DND-41 (cell line): ENCODE data around the gene ODF2L.

ENCODE experiments used
- ATAC-seq: fragments of 200-7000 bp; cut with Tn5 transposase; 3 replicates; pipeline ENCODE4 v1.9.1; 2021; ENCODE audit warnings: low read depth; ENCODE audit not compliant: insufficient read depth
- DNase-seq: peaks from one replicate; pipeline ENCODE4 v3.0.0-alpha.2; 2020
- H2AFZ ChIP-seq: 2 replicates; pipeline ENCODE4 v1.6.0; 2012; ENCODE audit warnings: low read depth, low read length
- H3K27ac ChIP-seq: 2 replicates; pipeline ENCODE4 v1.5.1; 2012; ENCODE audit warnings: low read length, inconsistent platforms
- H3K27me3 ChIP-seq: fragments of 200-600 bp; sonication (generic); 2 replicates; pipeline ENCODE4 v1.6.0; 2012; ENCODE audit warnings: low read length, mild to moderate bottlenecking, inconsistent platforms; ENCODE audit not compliant: insufficient read depth, poor library complexity
- H3K36me3 ChIP-seq: 2 replicates; pipeline ENCODE4 v1.5.1; 2012; ENCODE audit warnings: low read length, inconsistent platforms; ENCODE audit not compliant: insufficient read depth
- H3K4me1 ChIP-seq: 2 replicates; pipeline ENCODE4 v1.5.1; 2012; ENCODE audit warnings: mild to moderate bottlenecking, low read length; ENCODE audit not compliant: insufficient read depth
- H3K4me2 ChIP-seq: 2 replicates; pipeline ENCODE4 v1.6.0; 2012; ENCODE audit warnings: mild to moderate bottlenecking, moderate library complexity, low read length, inconsistent platforms; ENCODE audit not compliant: insufficient read depth
- H3K4me3 ChIP-seq, 2 experiments: fragments of 200-600 bp in 1 of 2; shearing (Covaris generic) in 1 of 2; 2 replicates each; pipeline ENCODE4 v1.5.1; 2012 to 2016; ENCODE audit warnings: inconsistent platforms in 2 of 2, low read length in 2 of 2, mild to moderate bottlenecking in 2 of 2, low read depth in 1 of 2, moderate library complexity in 1 of 2
- H3K79me2 ChIP-seq: 2 replicates; pipeline ENCODE4 v1.6.0; 2012; ENCODE audit warnings: low read length, inconsistent platforms; ENCODE audit not compliant: insufficient read depth
- H3K9ac ChIP-seq: 2 replicates; pipeline ENCODE4 v1.6.0; 2012; ENCODE audit warnings: low read depth, mild to moderate bottlenecking, inconsistent platforms, low read length, moderate library complexity
- H3K9me3 ChIP-seq: 2 replicates; pipeline ENCODE4 v1.5.1; 2012; ENCODE audit warnings: low read length, moderate library complexity, mild to moderate bottlenecking, inconsistent platforms; ENCODE audit not compliant: insufficient read depth, severe bottlenecking
- H4K20me1 ChIP-seq: 2 replicates; pipeline ENCODE4 v1.6.0; 2012; ENCODE audit warnings: low read length; ENCODE audit not compliant: insufficient read depth
- EZH2 ChIP-seq: IDR thresholded peaks from 3 replicates; pipeline ENCODE4 v1.6.1; 2012; ENCODE audit warnings: borderline replicate concordance, low read depth, mild to moderate bottlenecking, moderate library complexity, low read length, inconsistent platforms; ENCODE audit not compliant: severe bottlenecking
- TF ChIP-seq, protein P1 (sequence below): IDR thresholded peaks from 2 replicates; pipeline ENCODE4 v1.5.1; 2012; ENCODE audit warnings: borderline replicate concordance, low read length, moderate library complexity, mild to moderate bottlenecking; ENCODE audit not compliant: poor library complexity, severe bottlenecking; ENCODE audit errors: extremely low read depth

ODF2L gene

GRCh38 chr1:86325264-86325663 is 70.9 kb downstream of the ODF2L start:
- H3K4me2 ChIP-seq = no peak overlapping the region
- DNase-seq = no peak
- ATAC-seq = no peak

DNA sequence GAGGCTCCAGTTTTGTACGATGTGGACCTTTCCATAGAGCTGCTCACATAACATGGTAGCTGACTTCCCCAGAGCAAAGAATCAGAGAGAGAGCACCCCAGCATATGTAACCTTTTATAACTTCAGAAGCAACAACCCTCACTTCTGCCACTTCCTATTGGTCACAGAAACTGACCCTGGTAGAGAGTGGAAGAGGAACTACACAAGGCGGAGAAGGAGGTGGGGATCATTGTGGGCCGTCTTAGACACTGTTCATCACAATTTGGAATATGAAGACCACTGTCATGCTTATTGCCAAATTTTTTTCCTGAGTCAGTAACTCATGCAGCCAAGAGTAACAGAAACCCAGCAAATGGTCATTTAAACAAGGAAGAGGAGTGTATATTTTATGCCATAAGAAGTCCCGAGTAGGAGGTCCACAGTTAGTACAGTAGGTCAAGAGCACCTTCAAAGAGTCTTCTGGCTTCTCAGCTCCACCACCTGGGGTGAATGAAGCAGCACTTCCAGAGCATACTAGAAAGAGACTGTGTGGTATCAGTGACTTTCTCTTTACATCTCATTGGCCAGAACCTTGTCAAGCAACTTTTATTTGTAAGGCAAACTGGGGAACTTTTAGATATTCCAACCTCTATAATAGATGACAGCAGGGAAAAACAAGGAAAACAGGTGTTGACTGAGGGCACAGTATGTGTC is 71.8 kb downstream of the ODF2L start:
- Histone ChIP-seq H3K27me3 (no peaks in the 10 kb centered on the region), H3K27ac (no peak overlapping the region), H3K9me3 (no peaks in the 10 kb centered on the region), H3K4me3 (no peak overlapping the region), H3K36me3 (no peaks in the 10 kb centered on the region), H2AFZ (no peak overlapping the region), H3K9ac (no peak overlapping the region), H4K20me1 (no peaks in the 10 kb centered on the region), H3K4me2 (no peak overlapping the region), H3K4me1 (no peaks in the 10 kb centered on the region), H3K79me2 (no peaks in the 10 kb centered on the region)
- ATAC-seq (no peak), DNase-seq (no peak)
- no peak for TF ChIP-seq EZH2
- TF ChIP-seq, protein P1, sequence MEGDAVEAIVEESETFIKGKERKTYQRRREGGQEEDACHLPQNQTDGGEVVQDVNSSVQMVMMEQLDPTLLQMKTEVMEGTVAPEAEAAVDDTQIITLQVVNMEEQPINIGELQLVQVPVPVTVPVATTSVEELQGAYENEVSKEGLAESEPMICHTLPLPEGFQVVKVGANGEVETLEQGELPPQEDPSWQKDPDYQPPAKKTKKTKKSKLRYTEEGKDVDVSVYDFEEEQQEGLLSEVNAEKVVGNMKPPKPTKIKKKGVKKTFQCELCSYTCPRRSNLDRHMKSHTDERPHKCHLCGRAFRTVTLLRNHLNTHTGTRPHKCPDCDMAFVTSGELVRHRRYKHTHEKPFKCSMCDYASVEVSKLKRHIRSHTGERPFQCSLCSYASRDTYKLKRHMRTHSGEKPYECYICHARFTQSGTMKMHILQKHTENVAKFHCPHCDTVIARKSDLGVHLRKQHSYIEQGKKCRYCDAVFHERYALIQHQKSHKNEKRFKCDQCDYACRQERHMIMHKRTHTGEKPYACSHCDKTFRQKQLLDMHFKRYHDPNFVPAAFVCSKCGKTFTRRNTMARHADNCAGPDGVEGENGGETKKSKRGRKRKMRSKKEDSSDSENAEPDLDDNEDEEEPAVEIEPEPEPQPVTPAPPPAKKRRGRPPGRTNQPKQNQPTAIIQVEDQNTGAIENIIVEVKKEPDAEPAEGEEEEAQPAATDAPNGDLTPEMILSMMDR = no peak

More at GRCh38 chr1:86325264-86325663, 70.9 kb downstream of the ODF2L start:
- no peak overlapping the region for H3K27ac ChIP-seq
- H3K9ac ChIP-seq = no peak overlapping the region
- no peaks in the 10 kb centered on the region for H3K36me3 ChIP-seq
- H4K20me1 ChIP-seq = no peaks in the 10 kb centered on the region
- no peak overlapping the region for H2AFZ ChIP-seq
- TF ChIP-seq, protein P1 = no peak
- TF ChIP-seq EZH2 = no peak
- no peaks in the 10 kb centered on the region for H3K79me2 ChIP-seq
- H3K4me1 ChIP-seq = no peaks in the 10 kb centered on the region
- H3K4me3 ChIP-seq = no peak overlapping the region
- no peaks in the 10 kb centered on the region for H3K9me3 ChIP-seq
- H3K27me3 ChIP-seq = no peaks in the 10 kb centered on the region

DNA sequence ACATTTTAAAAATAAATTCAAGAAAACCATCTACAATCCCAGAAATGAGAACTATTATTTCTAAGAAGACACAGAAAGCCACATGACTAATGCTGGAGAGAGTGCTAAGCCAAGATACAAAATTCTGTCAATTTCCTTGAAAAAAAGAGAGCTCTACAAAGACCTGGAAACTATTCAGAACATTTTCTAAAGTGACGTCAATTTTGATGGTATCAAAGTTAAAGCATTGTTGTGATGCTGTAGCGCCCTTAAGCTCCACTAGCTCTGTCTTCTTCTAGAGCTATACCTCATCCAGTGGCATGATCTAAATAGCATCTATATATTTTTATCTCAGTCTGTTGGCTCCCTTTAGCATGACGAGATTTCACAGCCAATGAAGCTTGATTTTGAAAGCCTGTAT is 73.9 kb downstream of the ODF2L start:
- no peak for ATAC-seq
- no peak overlapping the region for H3K4me3 ChIP-seq
- no peak for DNase-seq
- no peaks in the 10 kb centered on the region for H3K4me1 ChIP-seq
- no peak overlapping the region for H3K4me2 ChIP-seq
- H3K27me3 ChIP-seq = no peaks in the 10 kb centered on the region
- no peaks in the 10 kb centered on the region for H3K79me2 ChIP-seq
- H4K20me1 ChIP-seq = no peaks in the 10 kb centered on the region
- TF ChIP-seq, protein P1 = no peak
- no peak for TF ChIP-seq EZH2
- H3K27ac ChIP-seq = no peak overlapping the region
- H2AFZ ChIP-seq = no peak overlapping the region
- H3K9ac ChIP-seq = no peak overlapping the region
- no peaks in the 10 kb centered on the region for H3K9me3 ChIP-seq
- H3K36me3 ChIP-seq = no peaks in the 10 kb centered on the region
